GM12875 (cell line): ENCODE results near the gene GPC4.

ENCODE experiments used
- H3K4me3 ChIP-seq: one replicate; pipeline ENCODE4 v1.5.1; 2011; ENCODE audit warnings: low read depth, low read length, control low read depth
- CTCF ChIP-seq: IDR thresholded peaks from 2 replicates; pipeline ENCODE4 v1.5.1; 2011; ENCODE audit warnings: low read depth, mild to moderate bottlenecking, control low read depth, inconsistent platforms, low read length, moderate library complexity, borderline replicate concordance; ENCODE audit not compliant: insufficient read depth

The GPC4 gene

DNA sequence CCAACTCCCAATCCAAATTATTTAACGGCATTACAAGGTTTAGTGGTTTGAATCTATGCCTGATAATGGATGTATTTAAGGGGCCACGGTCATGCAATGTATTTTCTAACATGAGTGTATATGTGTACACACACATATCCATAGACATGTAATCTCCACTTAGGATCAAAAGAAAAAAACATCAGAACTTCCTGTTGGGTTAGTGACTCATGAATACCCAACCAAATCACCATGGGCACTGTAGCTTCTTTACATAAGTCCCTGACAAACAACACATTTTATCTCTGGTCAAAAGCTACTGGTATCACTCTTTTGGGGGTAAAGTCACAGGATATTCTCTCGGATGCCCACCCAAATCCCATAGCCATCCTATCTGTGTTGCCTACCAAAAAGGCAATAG is 160.6 kb downstream of the GPC4 start:
- no peak overlapping the region for H3K4me3 ChIP-seq
- TF ChIP-seq CTCF: no peak

DNA sequence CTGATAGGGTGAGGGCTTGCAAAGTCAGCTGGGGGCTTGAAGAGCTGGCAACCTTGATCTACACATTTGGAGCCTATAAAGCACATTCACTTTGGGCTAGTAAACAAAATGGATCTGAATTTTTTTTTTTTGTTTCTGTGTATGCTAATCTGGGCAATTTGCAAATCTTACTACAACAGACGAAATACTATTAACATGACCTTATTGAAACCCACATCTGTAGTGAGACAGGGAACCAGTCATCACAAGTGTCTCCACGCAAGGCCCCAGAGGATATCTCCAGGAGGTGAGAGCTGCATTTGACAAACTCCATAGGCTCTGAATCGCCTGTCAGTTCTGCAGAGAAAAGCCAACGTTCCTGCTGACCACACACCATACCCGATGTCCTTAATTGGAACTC is 164.1 kb downstream of the GPC4 start:
- H3K4me3 ChIP-seq: no peak overlapping the region
- no peak for TF ChIP-seq CTCF

DNA sequence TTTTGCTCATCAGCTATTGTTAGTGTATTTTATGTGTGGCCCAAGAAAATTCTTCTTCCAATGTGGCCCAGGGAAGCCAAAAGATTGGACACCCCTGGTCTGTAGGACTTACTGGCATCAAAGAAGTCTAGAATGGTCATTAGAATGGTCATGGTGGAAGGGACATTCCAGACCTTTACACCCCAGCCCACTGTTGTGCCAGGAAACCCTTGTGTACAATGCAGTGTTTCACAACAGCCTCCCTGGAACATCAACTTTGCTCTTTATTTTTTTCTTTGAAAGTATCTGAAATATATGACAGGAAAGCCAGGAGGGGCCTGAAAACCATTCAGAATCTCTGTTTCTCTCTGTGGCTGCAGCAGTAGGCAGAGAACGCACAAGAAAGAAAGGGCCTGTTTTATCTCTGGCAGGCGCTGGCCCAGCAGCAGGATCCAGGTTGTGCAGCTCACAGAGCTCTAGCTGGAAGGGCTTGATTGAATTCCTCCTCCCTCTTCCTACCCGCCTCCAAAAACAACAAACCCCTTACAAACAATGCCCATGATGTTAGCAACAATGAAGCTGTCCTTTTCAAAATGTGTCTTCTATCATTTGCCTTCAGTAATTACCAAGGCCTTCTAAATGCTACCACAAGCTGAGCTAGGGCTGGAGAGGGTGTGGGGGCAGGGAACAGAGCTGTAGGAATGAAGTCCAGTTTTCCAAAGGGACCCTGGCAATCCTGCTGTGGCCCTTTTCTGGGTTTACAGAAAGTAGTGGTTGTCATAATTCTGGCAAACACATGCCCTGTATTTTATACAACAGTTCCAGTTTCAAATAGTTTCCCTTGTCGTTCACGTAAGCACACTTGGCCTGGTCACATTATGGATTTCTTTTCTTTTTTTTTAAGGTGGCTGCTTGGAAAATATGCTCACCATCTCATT is 164.8 kb downstream of the GPC4 start:
- H3K4me3 ChIP-seq: no peak overlapping the region
- TF ChIP-seq CTCF: no peak
